SK-N-SH (cell line): Measurements from ENCODE around the gene WNT9B.

Experiments used
- CHD2 ChIP-seq: fragments of 150-350 bp; IDR thresholded peaks from 2 replicates; pipeline ENCODE4 v1.6.1; 2018; ENCODE audit warnings: low read length; ENCODE audit not compliant: partially characterized antibody
- EP300 ChIP-seq, 2 experiments: IDR thresholded peaks; 2 replicates each; pipeline versions ENCODE4 v1.4.0 to v1.6.1; 2012; ENCODE audit warnings: borderline replicate concordance in 1 of 2, low read depth in 1 of 2, low read length in 1 of 2
- FOXJ3 ChIP-seq: sonication (generic); formaldehyde crosslinking; IDR thresholded peaks from 2 replicates; pipeline ENCODE4 v1.5.1; 2020; ENCODE audit warnings: mild to moderate bottlenecking, missing genetic modification reagents
- FOXM1 ChIP-seq: IDR thresholded peaks from 2 replicates; pipeline ENCODE4 v1.4.0; 2012; ENCODE audit warnings: low read depth, mild to moderate bottlenecking
- JUND ChIP-seq: IDR thresholded peaks from 2 replicates; pipeline ENCODE4 v1.4.0; 2012
- RAD21 ChIP-seq: IDR thresholded peaks from 2 replicates; pipeline ENCODE4 v1.6.1; 2012; ENCODE audit warnings: mild to moderate bottlenecking, low read length
- RFX5 ChIP-seq: IDR thresholded peaks from 2 replicates; pipeline ENCODE4 v1.6.1; 2012; ENCODE audit warnings: mild to moderate bottlenecking, improper control_type of control experiment, low read length
- TF ChIP-seq, protein P1 (sequence below): fragments of 200-600 bp; sonication (generic); IDR thresholded peaks from 2 replicates; pipeline ENCODE4 v1.6.1; 2017; ENCODE audit warnings: antibody characterized with exemption, mild to moderate bottlenecking, moderate library complexity

DNA sequence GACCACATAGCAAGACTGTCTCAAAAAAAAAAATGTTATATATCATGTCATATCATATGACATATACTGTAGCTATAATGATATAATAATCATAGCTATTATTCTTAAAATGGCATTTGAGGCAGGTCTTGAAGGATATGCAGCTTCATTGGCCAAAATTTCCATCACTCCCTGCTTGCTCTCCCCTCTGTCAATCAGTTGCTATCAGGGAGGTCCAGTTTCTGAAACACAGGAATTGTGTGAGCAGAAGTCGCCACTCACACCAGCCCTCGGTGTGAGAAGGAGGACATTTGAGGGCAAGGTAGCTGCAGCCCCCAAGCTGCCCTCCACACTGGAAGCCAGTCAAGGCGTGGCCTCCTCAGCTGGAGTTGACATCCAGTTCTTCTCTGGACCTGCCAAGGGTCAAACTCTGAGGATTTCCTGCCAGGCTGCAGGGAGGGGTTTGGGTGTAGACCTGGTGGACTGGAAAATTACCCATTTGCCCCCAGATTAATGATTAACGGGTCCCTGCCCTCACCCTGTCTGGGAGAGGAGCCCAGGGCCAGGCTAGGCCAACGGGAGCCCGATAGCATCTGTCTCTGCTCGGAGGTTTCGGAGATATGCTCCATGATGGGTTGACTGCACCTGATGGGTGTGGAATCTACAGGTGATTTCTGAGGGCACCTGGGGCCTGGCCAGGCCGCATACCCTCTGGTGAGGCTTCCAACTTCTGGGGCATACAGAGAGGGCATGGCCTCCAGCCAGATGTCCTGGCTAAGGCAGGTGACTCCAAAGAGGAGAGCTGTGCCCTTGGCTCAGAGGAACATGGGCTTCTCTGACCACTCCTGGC lies 18.8 kb downstream of the WNT9B start:
- TF ChIP-seq, protein P1, sequence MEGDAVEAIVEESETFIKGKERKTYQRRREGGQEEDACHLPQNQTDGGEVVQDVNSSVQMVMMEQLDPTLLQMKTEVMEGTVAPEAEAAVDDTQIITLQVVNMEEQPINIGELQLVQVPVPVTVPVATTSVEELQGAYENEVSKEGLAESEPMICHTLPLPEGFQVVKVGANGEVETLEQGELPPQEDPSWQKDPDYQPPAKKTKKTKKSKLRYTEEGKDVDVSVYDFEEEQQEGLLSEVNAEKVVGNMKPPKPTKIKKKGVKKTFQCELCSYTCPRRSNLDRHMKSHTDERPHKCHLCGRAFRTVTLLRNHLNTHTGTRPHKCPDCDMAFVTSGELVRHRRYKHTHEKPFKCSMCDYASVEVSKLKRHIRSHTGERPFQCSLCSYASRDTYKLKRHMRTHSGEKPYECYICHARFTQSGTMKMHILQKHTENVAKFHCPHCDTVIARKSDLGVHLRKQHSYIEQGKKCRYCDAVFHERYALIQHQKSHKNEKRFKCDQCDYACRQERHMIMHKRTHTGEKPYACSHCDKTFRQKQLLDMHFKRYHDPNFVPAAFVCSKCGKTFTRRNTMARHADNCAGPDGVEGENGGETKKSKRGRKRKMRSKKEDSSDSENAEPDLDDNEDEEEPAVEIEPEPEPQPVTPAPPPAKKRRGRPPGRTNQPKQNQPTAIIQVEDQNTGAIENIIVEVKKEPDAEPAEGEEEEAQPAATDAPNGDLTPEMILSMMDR: no peak
- no peak for TF ChIP-seq FOXM1
- no peak for TF ChIP-seq RFX5
- no peak for TF ChIP-seq RAD21
- no peak for TF ChIP-seq FOXJ3
- no peak for TF ChIP-seq EP300 (IDR thresholded peaks at IDR 0.05; ENCODE audit: borderline replicate concordance in 1 of 2, low read depth in 1 of 2, low read length in 1 of 2)
- no peak for TF ChIP-seq CHD2
- TF ChIP-seq JUND: no peak
